Activated naive CD4-positive, alpha-beta T cell treated with anti-CD3 and anti-CD28 coated beads, Interleukin-2, amount 50 U/mL, for 72 hours (primary cell): ENCODE results near the gene KLF8. TPM values are rescaled to one million over a fixed set of nuclear protein-coding genes. Genes with fewer than 3 reads are reported as not detected.

ENCODE experiments used
- ATAC-seq, 2 donors: fragments of 150-1000 bp; cut with Tn5 transposase; 2 replicates each; pipeline ENCODE4 v1.10.0; 2021; ENCODE audit warnings: mild to moderate bottlenecking in 2 of 2, moderate library complexity in 2 of 2
- DNase-seq, 2 donors: peaks; one replicate each; pipeline ENCODE4 v3.0.0; 2021 to 2022; ENCODE audit warnings: low spot score in 2 of 2
- H3K27ac Mint-ChIP-seq, 2 donors: one replicate each; pipeline ENCODE4 v1.8.0; 2022; ENCODE audit warnings: mild to moderate bottlenecking in 2 of 2, mixed read lengths in 2 of 2
- H3K36me3 Mint-ChIP-seq, 2 donors: one replicate each; pipeline ENCODE4 v1.8.0; 2022; ENCODE audit warnings: mixed read lengths in 2 of 2
- H3K9me3 Mint-ChIP-seq, 2 donors: one replicate each; pipeline ENCODE4 v1.8.0; 2022; ENCODE audit warnings: mixed read lengths in 2 of 2
- total RNA-seq, 2 donors: library from RNA; stranded (reverse); gene quantifications; one replicate each; pipeline ENCODE4 v1.2.3, GENCODE V29; 2022

KLF8 gene
- total RNA-seq, 2 donors from 2014 or later, result 1.3 to 7.9 TPM

GRCh38 chrX:56281789-56282188, 49.6 kb downstream of the KLF8 start:
- Mint-ChIP-seq H3K36me3 (no peaks in the 10 kb centered on the region), H3K27ac (no peak overlapping the region), H3K9me3 (no peaks in the 10 kb centered on the region)
- ATAC-seq (peak in 1 of 2 donors; percentile 46), DNase-seq (peak in 1 of 2 donors; percentile 1)

- DNase-seq (no peak), ATAC-seq (no peak)
- Mint-ChIP-seq H3K36me3 (no peaks in the 10 kb centered on the region), H3K27ac (no peak overlapping the region), H3K9me3 (no peaks in the 10 kb centered on the region)
Measured at GRCh38 chrX:56284269-56284668, 52.1 kb downstream of the KLF8 start.

- no peak for DNase-seq
- no peak overlapping the region for H3K27ac Mint-ChIP-seq
- peaks cover 0 to 1% of the 10 kb centered on the region in 2 donors for H3K36me3 Mint-ChIP-seq
- ATAC-seq, result no peak
- H3K9me3 Mint-ChIP-seq, result peaks cover under 1 to 3% of the 10 kb centered on the region in 2 donors
Measured at GRCh38 chrX:56288608-56289007, 56.5 kb downstream of the KLF8 start.

GRCh38 chrX:56289449-56289848, 57.3 kb downstream of the KLF8 start:
- peaks cover 3 to 5% of the 10 kb centered on the region in 2 donors for H3K9me3 Mint-ChIP-seq
- H3K27ac Mint-ChIP-seq, result no peak overlapping the region
- ATAC-seq (peak in 1 of 2 donors; percentile 64), DNase-seq (no peak)
- H3K36me3 Mint-ChIP-seq, result peaks cover 0 to 5% of the 10 kb centered on the region in 2 donors

DNA sequence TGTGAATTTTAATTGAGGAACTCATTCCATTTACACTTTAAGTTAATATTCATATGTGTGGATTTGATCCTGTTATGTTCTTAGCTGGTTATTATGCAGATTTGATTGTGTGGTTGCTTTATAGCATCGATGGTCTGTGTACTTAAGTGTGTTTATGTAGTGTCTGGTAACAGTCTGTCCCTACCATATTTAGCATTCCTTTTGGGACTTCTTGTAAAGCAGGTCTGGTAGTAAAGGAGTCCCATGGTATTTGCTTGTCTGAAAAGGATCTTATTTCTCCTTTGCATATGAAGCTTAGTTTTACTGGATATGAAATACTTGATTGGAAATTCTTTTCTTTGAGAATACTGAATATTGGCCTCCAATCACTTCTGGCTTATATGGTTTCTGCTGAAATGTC, 76.6 kb downstream of the KLF8 start:
- no peak for DNase-seq
- Mint-ChIP-seq H3K36me3 (peaks cover 12 to 16% of the 10 kb centered on the region in 2 donors), H3K9me3 (peaks cover 10 to 22% of the 10 kb centered on the region in 2 donors), H3K27ac (no peak overlapping the region)
- ATAC-seq, result no peak

- peaks cover 12 to 16% of the 10 kb centered on the region in 2 donors for H3K36me3 Mint-ChIP-seq
- H3K27ac Mint-ChIP-seq, result no peak overlapping the region
- ATAC-seq (no peak), DNase-seq (no peak)
- peaks cover 10 to 22% of the 10 kb centered on the region in 2 donors for H3K9me3 Mint-ChIP-seq
Measured at GRCh38 chrX:56309881-56310280, 77.7 kb downstream of the KLF8 start.

- H3K36me3 Mint-ChIP-seq, result peaks cover 12 to 16% of the 10 kb centered on the region in 2 donors
- ATAC-seq (no peak), DNase-seq (no peak)
- no peak overlapping the region for H3K27ac Mint-ChIP-seq
- peaks cover 10 to 22% of the 10 kb centered on the region in 2 donors for H3K9me3 Mint-ChIP-seq
Measured at GRCh38 chrX:56310581-56310980, 78.4 kb downstream of the KLF8 start.

DNA sequence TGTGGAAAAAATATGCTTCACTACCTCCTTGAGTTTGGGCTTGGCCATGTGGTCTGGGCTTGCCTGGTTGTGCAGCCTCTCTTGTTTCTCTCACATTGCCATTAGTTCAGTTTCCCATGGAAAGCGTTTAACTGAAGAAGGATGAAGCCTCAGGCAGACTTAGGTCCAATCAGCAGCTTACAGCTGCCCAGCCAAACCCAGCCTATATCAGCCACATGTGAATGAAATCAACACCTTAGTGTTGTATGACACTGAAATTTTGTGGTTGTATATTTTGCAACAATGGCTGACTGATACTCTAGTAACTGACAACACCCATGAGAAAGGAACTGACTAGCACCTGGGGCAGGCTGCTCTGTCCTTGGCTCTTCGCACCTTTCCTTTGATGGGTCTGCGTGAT, 81.2 kb downstream of the KLF8 start:
- DNase-seq (no peak), ATAC-seq (no peak)
- no peak overlapping the region for H3K27ac Mint-ChIP-seq
- peaks cover 10 to 11% of the 10 kb centered on the region in 2 donors for H3K9me3 Mint-ChIP-seq
- H3K36me3 Mint-ChIP-seq, result peaks cover 4 to 15% of the 10 kb centered on the region in 2 donors

- Mint-ChIP-seq H3K36me3 (peaks cover 0 to 11% of the 10 kb centered on the region in 2 donors), H3K27ac (peak overlapping the region in 1 of 2 donors; percentile 64), H3K9me3 (peaks cover 2 to 3% of the 10 kb centered on the region in 2 donors)
- ATAC-seq (peak in 1 of 2 donors; percentile 75), DNase-seq (no peak)
Measured at GRCh38 chrX:56314334-56314733, 82.2 kb downstream of the KLF8 start.

GRCh38 chrX:56318076-56318475, 85.9 kb downstream of the KLF8 start:
- peaks cover 0 to 5% of the 10 kb centered on the region in 2 donors for H3K36me3 Mint-ChIP-seq
- peaks cover 0 to 9% of the 10 kb centered on the region in 2 donors for H3K9me3 Mint-ChIP-seq
- no peak overlapping the region for H3K27ac Mint-ChIP-seq
- DNase-seq (no peak), ATAC-seq (no peak)

GRCh38 chrX:56319165-56319564, 87.0 kb downstream of the KLF8 start:
- ATAC-seq, result no peak
- H3K9me3 Mint-ChIP-seq, result peaks cover 0 to 9% of the 10 kb centered on the region in 2 donors
- H3K36me3 Mint-ChIP-seq, result no peaks in the 10 kb centered on the region
- DNase-seq, result no peak
- H3K27ac Mint-ChIP-seq, result no peak overlapping the region
